Measurements from ENCODE around the gene GASK1A.

- TF ChIP-seq CTCF (IDR thresholded peaks at IDR 0.05; ENCODE audit: extremely low read depth in 1 of 2, insufficient read depth in 1 of 2, low read depth in 1 of 2, low read length in 2 of 2) = no peak
- no peak for TF ChIP-seq POLR2A (IDR thresholded peaks at IDR 0.05; ENCODE audit: low read depth, low read length)
- no peak for TF ChIP-seq MAX (IDR thresholded peaks at IDR 0.05; ENCODE audit: insufficient read depth, insufficient read length)
- no peak for TF ChIP-seq JUN (IDR thresholded peaks at IDR 0.05; ENCODE audit: borderline replicate concordance, insufficient read depth, insufficient read length, low read depth)
Observed at GRCh38 chr3:43035801-43036365, 56.8 kb downstream of the GASK1A start.

All from endothelial cell of umbilical vein (primary cell).